Fibroblast of lung (primary cell): Measurements from ENCODE around the gene ANGPT4.

Experiments
- EZH2 ChIP-seq: IDR thresholded peaks from 2 replicates; pipeline ENCODE4 v1.5.1; 2012; ENCODE audit warnings: low read length, control low read depth, mild to moderate bottlenecking; ENCODE audit errors: missing control alignments
- TF ChIP-seq, protein P1 (sequence below), 2 donors: IDR thresholded peaks in 1 of 2; conservative IDR thresholded peaks in 1 of 2; 1 replicate in 1 of 2; 2 replicates in 1 of 2; pipeline ENCODE4 v1.5.1; 2011 to 2012; ENCODE audit warnings: low read length in 2 of 2, control low read depth in 1 of 2, inconsistent platforms in 1 of 2, low read depth in 1 of 2, mild to moderate bottlenecking in 1 of 2

GRCh38 chr20:831251-831650 is 84.9 kb downstream of the ANGPT4 start:
- TF ChIP-seq, protein P1, sequence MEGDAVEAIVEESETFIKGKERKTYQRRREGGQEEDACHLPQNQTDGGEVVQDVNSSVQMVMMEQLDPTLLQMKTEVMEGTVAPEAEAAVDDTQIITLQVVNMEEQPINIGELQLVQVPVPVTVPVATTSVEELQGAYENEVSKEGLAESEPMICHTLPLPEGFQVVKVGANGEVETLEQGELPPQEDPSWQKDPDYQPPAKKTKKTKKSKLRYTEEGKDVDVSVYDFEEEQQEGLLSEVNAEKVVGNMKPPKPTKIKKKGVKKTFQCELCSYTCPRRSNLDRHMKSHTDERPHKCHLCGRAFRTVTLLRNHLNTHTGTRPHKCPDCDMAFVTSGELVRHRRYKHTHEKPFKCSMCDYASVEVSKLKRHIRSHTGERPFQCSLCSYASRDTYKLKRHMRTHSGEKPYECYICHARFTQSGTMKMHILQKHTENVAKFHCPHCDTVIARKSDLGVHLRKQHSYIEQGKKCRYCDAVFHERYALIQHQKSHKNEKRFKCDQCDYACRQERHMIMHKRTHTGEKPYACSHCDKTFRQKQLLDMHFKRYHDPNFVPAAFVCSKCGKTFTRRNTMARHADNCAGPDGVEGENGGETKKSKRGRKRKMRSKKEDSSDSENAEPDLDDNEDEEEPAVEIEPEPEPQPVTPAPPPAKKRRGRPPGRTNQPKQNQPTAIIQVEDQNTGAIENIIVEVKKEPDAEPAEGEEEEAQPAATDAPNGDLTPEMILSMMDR (conservative IDR thresholded peaks at IDR 0.05 in 1 of 2, IDR thresholded peaks at IDR 0.05 in 1 of 2; ENCODE audit: low read depth in 1 of 2, low read length in 2 of 2), result no peak
- TF ChIP-seq EZH2, result no peak
